Measurements from ENCODE around the gene SLC35C1. TPM values are rescaled to one million over a fixed set of nuclear protein-coding genes. Genes with fewer than 3 reads are reported as not detected.

Gene SLC35C1
- total and polyA plus RNA-seq, 2 donors (not counting 3 experiments of a cell fraction or from before 2014, with no cell fraction given), result 8.5 to 19.8 TPM

DNA sequence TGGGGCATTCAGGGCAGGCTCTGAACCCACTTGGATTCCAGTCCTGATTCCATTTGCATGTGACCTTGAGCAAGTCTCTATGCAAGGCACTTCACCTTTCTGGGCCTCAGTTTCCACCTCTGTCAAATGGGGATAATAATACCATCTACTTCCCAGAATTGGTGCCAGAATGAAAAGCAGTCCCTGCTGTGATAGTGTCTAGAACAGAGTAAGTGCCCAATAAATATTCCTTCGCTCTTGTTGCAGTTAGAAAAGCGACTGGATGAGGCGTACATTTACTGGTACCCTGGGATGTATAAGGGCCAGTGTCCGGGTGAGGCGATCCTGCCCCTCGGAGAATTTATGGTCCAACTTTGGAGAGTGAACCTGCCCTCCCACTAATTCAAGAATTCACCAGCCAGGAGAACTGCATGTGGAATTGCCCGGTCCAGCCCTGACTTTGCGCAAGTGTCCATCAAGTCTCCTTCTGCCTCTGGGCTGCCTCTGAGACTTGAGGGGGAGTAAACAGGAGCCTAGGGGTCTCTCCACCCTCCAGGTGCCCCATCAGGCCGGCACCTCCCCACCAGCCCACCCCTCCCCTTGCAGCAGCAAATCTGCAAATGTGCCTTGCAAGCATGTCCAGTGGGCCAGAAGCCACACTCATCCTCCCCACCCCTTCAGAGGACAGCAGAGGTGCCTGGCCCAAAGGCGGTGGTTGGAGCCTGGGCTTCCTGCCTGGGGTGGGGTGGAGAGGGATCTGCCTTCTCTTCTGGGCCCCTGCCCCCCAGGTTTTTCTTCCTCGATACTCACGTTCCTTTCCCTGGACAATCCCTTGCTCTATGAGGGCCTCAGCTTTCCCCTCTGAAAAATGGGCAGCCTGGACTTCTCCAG lies 30.9 kb upstream of the SLC35C1 start:
- no peak for FAIRE-seq
- H3K9me3 ChIP-seq (replicated peaks; ENCODE audit: control insufficient read depth, insufficient read depth, low read length), result no peaks in the 10 kb centered on the region
- no peak for TF ChIP-seq GATA2 (IDR thresholded peaks at IDR 0.05; ENCODE audit: insufficient read depth, insufficient read length, low read depth, low read length)
- TF ChIP-seq FOS (IDR thresholded peaks at IDR 0.05; ENCODE audit: borderline replicate concordance, insufficient read depth, low read length), result no peak
- BruUV-seq (replicated peaks), result no TSS peak
- H3K27ac ChIP-seq (ENCODE audit: insufficient read depth, low read depth, low read length), result no peak overlapping the region
- peaks cover 0 to 1% of the 10 kb centered on the region in 2 experiments for H3K27me3 ChIP-seq (ENCODE audit: control insufficient read depth in 2 of 2, insufficient read depth in 2 of 2, low read length in 2 of 2)
- H3K36me3 ChIP-seq (ENCODE audit: control insufficient read depth in 2 of 2, extremely low read depth in 1 of 2, insufficient read depth in 2 of 2, low read length in 2 of 2), result no peaks in the 10 kb centered on the region
- dilution Hi-C loops (cut with MboI; ENCODE audit: extremely low pct_ligation_motif_present, low sequenced_read_pairs), result no loop called here
- ChIA-PET CTCF (no interaction called here), POLR2A (no interaction called here)
- no peaks in the 10 kb centered on the region for H4K20me1 ChIP-seq (replicated peaks; ENCODE audit: control insufficient read depth, extremely low read depth, insufficient read depth, low read length)
- H2AFZ ChIP-seq (ENCODE audit: low read depth, low read length), result no peak overlapping the region
- H3K79me2 ChIP-seq (ENCODE audit: control insufficient read depth, insufficient read depth, low read length), result no peaks in the 10 kb centered on the region
- no peak for DNase-seq (ENCODE audit: low read depth, low spot score)
- H3K9me1 ChIP-seq (replicated peaks; ENCODE audit: control insufficient read depth, extremely low read depth, insufficient read depth, low read length), result no peaks in the 10 kb centered on the region
- peaks cover 5% of the 10 kb centered on the region for H3K4me1 ChIP-seq (ENCODE audit: control insufficient read depth, extremely low read depth, insufficient read depth, low read length)
- no peak overlapping the region for H3K4me3 ChIP-seq (replicated peaks in 1 of 3; ENCODE audit: insufficient read depth in 1 of 3, low read depth in 1 of 3, low read length in 3 of 3)
- intact Hi-C loops (cut with micrococcal nuclease), result loop anchor here (5.0 to 10.0 kb wide), 3 partner anchors 132 to 662 kb away; no protein-coding TSS in a partner anchor
- no peak overlapping the region for H3K9ac ChIP-seq (replicated peaks; ENCODE audit: extremely low read depth, insufficient read depth, low read length)
- H3K4me2 ChIP-seq (ENCODE audit: insufficient read depth, low read length), result no peak overlapping the region

DNA sequence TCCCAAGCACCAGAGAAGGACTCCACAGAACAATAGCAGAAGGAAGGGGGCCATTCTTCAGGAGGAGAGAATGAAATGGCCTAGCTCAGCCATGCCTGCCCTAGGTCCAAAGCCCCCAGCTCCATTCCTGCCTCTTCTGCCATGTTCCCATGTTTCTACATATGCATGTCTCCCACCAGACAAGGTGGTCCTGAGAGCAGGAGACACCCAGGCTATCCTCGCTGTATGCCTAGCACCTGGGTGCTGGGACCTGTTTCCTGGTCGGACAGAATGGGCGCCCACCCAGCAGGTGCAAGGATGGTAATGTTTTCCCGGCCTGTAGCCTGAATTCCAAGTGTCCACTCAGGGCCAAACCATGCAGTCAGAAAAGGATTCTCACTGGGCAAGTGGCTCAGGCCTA lies 30.2 kb upstream of the SLC35C1 start:
- Histone ChIP-seq H3K9me3 (replicated peaks; ENCODE audit: control insufficient read depth, insufficient read depth, low read length) (no peaks in the 10 kb centered on the region), H4K20me1 (replicated peaks; ENCODE audit: control insufficient read depth, extremely low read depth, insufficient read depth, low read length) (no peaks in the 10 kb centered on the region), H3K79me2 (ENCODE audit: control insufficient read depth, insufficient read depth, low read length) (no peaks in the 10 kb centered on the region), H3K27ac (ENCODE audit: insufficient read depth, low read depth, low read length) (no peak overlapping the region), H3K4me1 (ENCODE audit: control insufficient read depth, extremely low read depth, insufficient read depth, low read length) (peaks cover 5% of the 10 kb centered on the region), H3K4me3 (replicated peaks in 1 of 3; ENCODE audit: insufficient read depth in 1 of 3, low read depth in 1 of 3, low read length in 3 of 3) (no peak overlapping the region), H3K4me2 (ENCODE audit: insufficient read depth, low read length) (no peak overlapping the region), H3K9ac (replicated peaks; ENCODE audit: extremely low read depth, insufficient read depth, low read length) (no peak overlapping the region), H3K9me1 (replicated peaks; ENCODE audit: control insufficient read depth, extremely low read depth, insufficient read depth, low read length) (no peaks in the 10 kb centered on the region), H3K27me3 (ENCODE audit: control insufficient read depth in 2 of 2, insufficient read depth in 2 of 2, low read length in 2 of 2) (peaks cover 0 to 1% of the 10 kb centered on the region in 2 experiments), H2AFZ (ENCODE audit: low read depth, low read length) (no peak overlapping the region), H3K36me3 (ENCODE audit: control insufficient read depth in 2 of 2, extremely low read depth in 1 of 2, insufficient read depth in 2 of 2, low read length in 2 of 2) (no peaks in the 10 kb centered on the region)
- TF ChIP-seq POLR2A (IDR thresholded peaks at IDR 0.05; ENCODE audit: low read depth, low read length) (no peak), MYC (IDR thresholded peaks at IDR 0.05; ENCODE audit: low read depth, low read length) (no peak), FOS (IDR thresholded peaks at IDR 0.05; ENCODE audit: borderline replicate concordance, insufficient read depth, low read length) (no peak), GATA2 (IDR thresholded peaks at IDR 0.05; ENCODE audit: insufficient read depth, insufficient read length, low read depth, low read length) (no peak)
- TF ChIP-seq, protein P1, sequence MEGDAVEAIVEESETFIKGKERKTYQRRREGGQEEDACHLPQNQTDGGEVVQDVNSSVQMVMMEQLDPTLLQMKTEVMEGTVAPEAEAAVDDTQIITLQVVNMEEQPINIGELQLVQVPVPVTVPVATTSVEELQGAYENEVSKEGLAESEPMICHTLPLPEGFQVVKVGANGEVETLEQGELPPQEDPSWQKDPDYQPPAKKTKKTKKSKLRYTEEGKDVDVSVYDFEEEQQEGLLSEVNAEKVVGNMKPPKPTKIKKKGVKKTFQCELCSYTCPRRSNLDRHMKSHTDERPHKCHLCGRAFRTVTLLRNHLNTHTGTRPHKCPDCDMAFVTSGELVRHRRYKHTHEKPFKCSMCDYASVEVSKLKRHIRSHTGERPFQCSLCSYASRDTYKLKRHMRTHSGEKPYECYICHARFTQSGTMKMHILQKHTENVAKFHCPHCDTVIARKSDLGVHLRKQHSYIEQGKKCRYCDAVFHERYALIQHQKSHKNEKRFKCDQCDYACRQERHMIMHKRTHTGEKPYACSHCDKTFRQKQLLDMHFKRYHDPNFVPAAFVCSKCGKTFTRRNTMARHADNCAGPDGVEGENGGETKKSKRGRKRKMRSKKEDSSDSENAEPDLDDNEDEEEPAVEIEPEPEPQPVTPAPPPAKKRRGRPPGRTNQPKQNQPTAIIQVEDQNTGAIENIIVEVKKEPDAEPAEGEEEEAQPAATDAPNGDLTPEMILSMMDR (IDR thresholded peaks at IDR 0.05; ENCODE audit: extremely low read depth in 1 of 2, insufficient read depth in 1 of 2, low read depth in 1 of 2, low read length in 2 of 2), result no peak
- BruUV-seq (replicated peaks), result no TSS peak
- intact Hi-C loops (cut with micrococcal nuclease) (loop anchor here (5.0 to 10.0 kb wide), 3 partner anchors 132 to 662 kb away; no protein-coding TSS in a partner anchor), dilution Hi-C loops (cut with MboI; ENCODE audit: extremely low pct_ligation_motif_present, low sequenced_read_pairs) (no loop called here)
- DNase-seq (ENCODE audit: low read depth, low spot score) (no peak), FAIRE-seq (no peak)
- ChIA-PET CTCF (no interaction called here), POLR2A (no interaction called here)
